HEK293T (cell line): ENCODE measurements around the gene CIDEC.
"Not testable (repeated sequence)": the region's sequence is repeated elsewhere in the genome, so short reads cannot be mapped to it uniquely, and the experiment has no call there.

Experiments
- ARNT ChIP-seq: fragments of 450-650 bp; IDR thresholded peaks from 2 replicates; pipeline ENCODE4 v1.6.1; 2017; ENCODE audit warnings: mild to moderate bottlenecking
- HDGF ChIP-seq: fragments of 450-650 bp; IDR thresholded peaks from 2 replicates; pipeline ENCODE4 v1.6.1; 2017; ENCODE audit warnings: antibody characterized with exemption, borderline replicate concordance
- LEF1 ChIP-seq: fragments of 450-650 bp; IDR thresholded peaks from 2 replicates; pipeline ENCODE4 v1.6.1; 2017; ENCODE audit warnings: mild to moderate bottlenecking, borderline replicate concordance
- SP1 ChIP-seq: fragments of 450-650 bp; IDR thresholded peaks from 2 replicates; pipeline ENCODE4 v1.6.1; 2017

DNA sequence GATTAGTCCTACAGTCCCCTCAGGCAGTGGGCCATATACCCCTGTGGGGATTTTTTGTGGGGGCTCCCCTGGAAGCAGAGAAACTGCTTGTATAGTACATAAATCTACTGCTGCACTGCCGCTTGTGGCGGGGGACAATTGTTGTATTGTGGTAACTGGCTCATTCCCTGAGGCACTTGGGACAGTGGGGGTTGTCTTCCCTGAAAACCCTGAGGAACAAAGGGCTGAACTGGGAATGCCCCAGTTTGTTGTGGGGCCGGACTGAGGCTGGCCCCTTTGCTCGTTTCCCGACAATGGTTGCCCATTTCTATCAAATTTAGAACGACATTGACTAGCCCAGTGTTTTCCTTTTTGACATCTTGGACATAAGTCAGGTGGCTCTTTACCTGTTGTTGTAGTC, 28.7 kb downstream of the CIDEC start:
- not testable (repeated sequence) for TF ChIP-seq SP1, ARNT, HDGF, LEF1
